Breast epithelium (tissue), 4 donors: ENCODE measurements around the gene FFAR1. TPM values are rescaled to one million over a fixed set of nuclear protein-coding genes. Genes with fewer than 3 reads are reported as not detected.
A peak's percentile ranks its signal among the peaks of the same experiment; 100 is the strongest.

Source experiments
- DNase-seq, 2 donors: peaks; one replicate each; pipeline ENCODE4 v3.0.0-alpha.2; 2019; ENCODE audit warnings: low spot score in 2 of 2
- H3K27ac ChIP-seq, 2 donors: fragments of 200-600 bp; sonication (generic) in 1 of 2; one replicate each; pipeline ENCODE4 v1.5.1; 2016 to 2019; ENCODE audit warnings: mild to moderate bottlenecking in 1 of 2
- H3K27me3 ChIP-seq, 2 donors: fragments of 200-600 bp; sonication (generic) in 1 of 2; one replicate each; pipeline versions ENCODE4 v1.5.1 to v1.6.0; 2017 to 2019; ENCODE audit warnings: control low read depth in 1 of 2, mild to moderate bottlenecking in 1 of 2
- H3K36me3 ChIP-seq: fragments of 200-600 bp; one replicate; pipeline ENCODE4 v1.5.1; 2019
- H3K4me1 ChIP-seq, 2 donors: fragments of 200-600 bp; sonication (generic); one replicate each; pipeline ENCODE4 v1.5.1; 2016 to 2019; ENCODE audit warnings: control low read depth in 1 of 2
- H3K4me3 ChIP-seq, 3 donors: fragments of 200-600 bp; sonication (generic); 1 replicate in 2 of 3; 2 replicates in 1 of 3; pipeline ENCODE4 v1.5.1; 2016 to 2019; ENCODE audit warnings: mild to moderate bottlenecking in 3 of 3, moderate library complexity in 2 of 3
- H3K9me3 ChIP-seq, 2 donors: fragments of 200-600 bp; sonication (generic) in 1 of 2; one replicate each; pipeline ENCODE4 v1.5.1; 2016 to 2019; ENCODE audit warnings: control low read depth in 1 of 2
- POLR2A ChIP-seq: fragments of 450-650 bp; IDR thresholded peaks from one replicate; pipeline ENCODE4 v1.6.1; 2016; ENCODE audit warnings: antibody characterized with exemption, mild to moderate bottlenecking, moderate library complexity
- POLR2AphosphoS5 ChIP-seq, 3 donors: sonication (generic); formaldehyde crosslinking; IDR thresholded peaks; one replicate each; pipeline ENCODE4 v1.6.1; 2017; ENCODE audit warnings: antibody characterized with exemption in 3 of 3
- intact Hi-C: fragments of 100-400 bp; cut with DNase I; formaldehyde crosslinking; loops from one replicate; pipeline ENCODE4 v1.15.1; 2023; ENCODE audit warnings: low total_unique reads
- total RNA-seq, 3 donors: library from RNA; depleted of rRNA; stranded (reverse); fragments of >200 nt; gene quantifications; one replicate each; pipeline ENCODE4 v1.1.0, GENCODE V29; 2016
- TF ChIP-seq, protein P1 (sequence below), 3 donors: fragments of 450-650 bp; IDR thresholded peaks; one replicate each; pipeline ENCODE4 v1.5.1; 2016 to 2017; ENCODE audit warnings: antibody characterized with exemption in 3 of 3, mild to moderate bottlenecking in 3 of 3, moderate library complexity in 3 of 3

FFAR1 gene
- total RNA-seq, 3 donors from 2014 or later = not detected

DNA sequence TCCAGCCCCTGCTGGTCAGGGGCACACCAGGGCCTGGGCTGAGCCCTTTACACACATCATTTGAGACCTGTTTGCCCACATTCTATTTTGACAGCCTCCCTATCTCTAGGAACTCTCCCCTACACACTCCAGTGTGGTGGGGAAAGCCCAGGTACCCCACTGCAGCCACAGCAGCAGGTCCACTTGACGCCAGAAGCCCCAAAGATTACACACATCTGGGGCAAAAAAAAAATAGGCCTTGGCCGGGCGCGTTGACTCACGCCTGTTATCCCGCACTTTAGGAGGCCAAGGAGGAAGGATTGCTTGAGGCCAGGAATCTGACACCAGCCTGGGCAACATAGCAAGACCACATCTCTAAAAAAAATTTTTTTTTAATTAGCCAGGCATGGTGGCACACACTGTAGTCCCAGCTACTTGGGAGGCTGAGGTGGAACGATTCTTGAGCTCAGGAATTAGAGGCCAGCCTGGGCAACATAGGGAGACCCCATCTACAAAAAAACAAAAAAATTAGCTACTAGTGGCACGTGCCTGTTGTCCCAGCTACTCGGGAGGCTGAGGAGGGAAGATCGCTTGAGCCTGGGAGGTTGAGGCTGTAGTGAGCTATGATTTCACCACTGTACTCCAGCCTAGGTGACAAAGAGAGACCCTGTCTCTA is 36.8 kb upstream of the FFAR1 start:
- Histone ChIP-seq H3K27me3 (no peaks in the 10 kb centered on the region), H3K4me1 (peaks cover 0 to 5% of the 10 kb centered on the region in 2 donors), H3K27ac (peak overlapping the region in 1 of 2 donors; percentile 17), H3K36me3 (no peaks in the 10 kb centered on the region), H3K4me3 (peak overlapping the region in 1 of 3 donors; percentile 32), H3K9me3 (no peaks in the 10 kb centered on the region)
- DNase-seq = no peak
- intact Hi-C loops = no loop called here
- TF ChIP-seq POLR2AphosphoS5 (IDR thresholded peaks at IDR 0.05) = no peak
- TF ChIP-seq POLR2A = no peak
- TF ChIP-seq, protein P1, sequence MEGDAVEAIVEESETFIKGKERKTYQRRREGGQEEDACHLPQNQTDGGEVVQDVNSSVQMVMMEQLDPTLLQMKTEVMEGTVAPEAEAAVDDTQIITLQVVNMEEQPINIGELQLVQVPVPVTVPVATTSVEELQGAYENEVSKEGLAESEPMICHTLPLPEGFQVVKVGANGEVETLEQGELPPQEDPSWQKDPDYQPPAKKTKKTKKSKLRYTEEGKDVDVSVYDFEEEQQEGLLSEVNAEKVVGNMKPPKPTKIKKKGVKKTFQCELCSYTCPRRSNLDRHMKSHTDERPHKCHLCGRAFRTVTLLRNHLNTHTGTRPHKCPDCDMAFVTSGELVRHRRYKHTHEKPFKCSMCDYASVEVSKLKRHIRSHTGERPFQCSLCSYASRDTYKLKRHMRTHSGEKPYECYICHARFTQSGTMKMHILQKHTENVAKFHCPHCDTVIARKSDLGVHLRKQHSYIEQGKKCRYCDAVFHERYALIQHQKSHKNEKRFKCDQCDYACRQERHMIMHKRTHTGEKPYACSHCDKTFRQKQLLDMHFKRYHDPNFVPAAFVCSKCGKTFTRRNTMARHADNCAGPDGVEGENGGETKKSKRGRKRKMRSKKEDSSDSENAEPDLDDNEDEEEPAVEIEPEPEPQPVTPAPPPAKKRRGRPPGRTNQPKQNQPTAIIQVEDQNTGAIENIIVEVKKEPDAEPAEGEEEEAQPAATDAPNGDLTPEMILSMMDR (IDR thresholded peaks at IDR 0.05) = no peak

DNA sequence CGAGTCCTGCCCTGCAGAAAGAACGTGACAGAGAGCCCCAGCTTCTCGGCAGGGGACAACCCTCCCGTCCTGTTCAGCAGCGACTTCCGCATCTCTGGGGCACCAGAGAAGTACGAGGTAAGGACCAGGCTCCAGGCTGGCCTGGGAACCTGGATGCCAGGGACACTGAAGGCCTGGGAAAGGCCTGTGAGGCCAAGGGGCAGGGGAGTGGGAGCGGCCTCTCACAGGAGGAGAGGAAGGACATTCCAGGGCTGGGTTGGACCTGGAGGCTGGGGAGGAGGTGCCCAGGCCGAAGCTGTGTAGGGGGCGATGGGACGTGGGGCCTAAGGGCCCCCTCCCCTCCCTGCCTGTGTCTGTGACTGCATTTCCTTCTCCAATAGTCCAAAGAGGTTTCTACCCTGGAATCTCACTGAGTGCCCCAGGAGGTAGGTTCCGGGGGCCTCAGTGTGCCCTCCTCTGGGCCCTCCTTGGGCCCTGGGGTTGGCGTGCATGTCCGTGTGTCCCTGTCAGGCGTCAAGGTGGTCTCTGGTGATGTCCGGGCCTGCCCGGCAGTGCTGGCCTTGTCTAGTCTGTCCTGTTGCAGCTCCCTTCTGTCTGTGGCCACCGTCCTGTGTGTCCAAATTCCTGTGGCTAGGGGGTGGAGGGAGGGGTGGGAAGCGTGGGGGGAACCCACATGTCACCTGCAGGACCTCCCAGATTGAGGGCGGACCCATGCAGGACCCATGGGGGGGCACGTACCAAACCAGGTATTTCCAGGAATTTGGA is 35.6 kb upstream of the FFAR1 start:
- no peak overlapping the region for H3K27ac ChIP-seq
- intact Hi-C loops = no loop called here
- DNase-seq = no peak

DNA sequence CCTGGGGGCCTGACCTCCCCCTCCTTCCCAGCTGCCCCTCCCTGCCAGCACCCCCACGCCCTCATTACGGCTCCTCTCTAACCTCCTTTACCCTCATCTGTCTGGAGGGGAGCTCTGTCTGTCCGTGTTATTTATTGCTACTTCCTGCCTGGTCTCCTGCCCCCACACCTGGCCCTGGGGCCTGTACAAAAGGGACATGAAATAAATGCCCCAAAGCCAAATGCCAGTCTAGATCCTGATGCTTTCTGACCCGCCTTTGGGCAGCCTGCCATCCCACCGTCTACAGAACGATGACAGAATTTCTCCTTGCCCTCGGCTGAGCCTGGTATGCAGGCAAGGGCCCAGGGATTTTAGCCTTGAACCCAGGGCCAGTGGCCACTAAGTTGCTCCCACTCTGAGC is 34.1 kb upstream of the FFAR1 start:
- Histone ChIP-seq H3K27me3 (no peaks in the 10 kb centered on the region), H3K36me3 (no peaks in the 10 kb centered on the region), H3K4me1 (peaks cover 0 to 5% of the 10 kb centered on the region in 2 donors), H3K27ac (no peak overlapping the region), H3K4me3 (no peak overlapping the region), H3K9me3 (no peaks in the 10 kb centered on the region)
- TF ChIP-seq POLR2A (no peak), POLR2AphosphoS5 (IDR thresholded peaks at IDR 0.05) (no peak)
- TF ChIP-seq, protein P1 (IDR thresholded peaks at IDR 0.05) = no peak
- intact Hi-C loops = no loop called here
- DNase-seq = no peak

More for the DNA sequence above, 35.6 kb upstream of the FFAR1 start:
- Histone ChIP-seq H3K4me1 (peaks cover 0 to 5% of the 10 kb centered on the region in 2 donors), H3K9me3 (no peaks in the 10 kb centered on the region), H3K27me3 (no peaks in the 10 kb centered on the region), H3K4me3 (peak overlapping the region in 1 of 3 donors; percentile 18), H3K36me3 (no peaks in the 10 kb centered on the region)
- TF ChIP-seq POLR2A (no peak), POLR2AphosphoS5 (IDR thresholded peaks at IDR 0.05) (no peak)
- TF ChIP-seq, protein P1 (IDR thresholded peaks at IDR 0.05) = no peak

DNA sequence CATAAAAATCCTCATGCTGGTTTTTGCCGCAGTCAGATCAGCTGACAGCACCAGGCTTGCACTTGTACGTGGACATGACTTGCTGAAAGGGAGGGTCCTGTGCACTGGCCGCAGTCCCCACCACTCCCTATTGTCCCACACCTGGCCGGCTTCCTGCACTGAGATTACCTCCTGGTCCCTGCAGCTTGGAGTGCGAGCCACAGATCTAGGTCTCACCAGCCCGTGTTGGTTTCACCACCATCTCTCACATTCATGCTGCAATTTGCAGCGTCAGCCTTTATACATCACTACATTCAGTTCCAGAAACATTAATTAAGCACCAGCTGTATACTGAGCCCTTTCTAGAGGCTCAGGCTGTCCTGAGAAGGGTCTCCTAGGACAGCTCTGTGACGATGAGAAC is 33.7 kb upstream of the FFAR1 start:
- Histone ChIP-seq H3K36me3 (no peaks in the 10 kb centered on the region), H3K27me3 (no peaks in the 10 kb centered on the region), H3K4me1 (peaks cover 0 to 5% of the 10 kb centered on the region in 2 donors), H3K9me3 (no peaks in the 10 kb centered on the region), H3K27ac (no peak overlapping the region), H3K4me3 (no peak overlapping the region)
- intact Hi-C loops = no loop called here
- DNase-seq = no peak
- TF ChIP-seq POLR2A (no peak), POLR2AphosphoS5 (IDR thresholded peaks at IDR 0.05) (no peak)
- TF ChIP-seq, protein P1 (IDR thresholded peaks at IDR 0.05) = no peak

DNA sequence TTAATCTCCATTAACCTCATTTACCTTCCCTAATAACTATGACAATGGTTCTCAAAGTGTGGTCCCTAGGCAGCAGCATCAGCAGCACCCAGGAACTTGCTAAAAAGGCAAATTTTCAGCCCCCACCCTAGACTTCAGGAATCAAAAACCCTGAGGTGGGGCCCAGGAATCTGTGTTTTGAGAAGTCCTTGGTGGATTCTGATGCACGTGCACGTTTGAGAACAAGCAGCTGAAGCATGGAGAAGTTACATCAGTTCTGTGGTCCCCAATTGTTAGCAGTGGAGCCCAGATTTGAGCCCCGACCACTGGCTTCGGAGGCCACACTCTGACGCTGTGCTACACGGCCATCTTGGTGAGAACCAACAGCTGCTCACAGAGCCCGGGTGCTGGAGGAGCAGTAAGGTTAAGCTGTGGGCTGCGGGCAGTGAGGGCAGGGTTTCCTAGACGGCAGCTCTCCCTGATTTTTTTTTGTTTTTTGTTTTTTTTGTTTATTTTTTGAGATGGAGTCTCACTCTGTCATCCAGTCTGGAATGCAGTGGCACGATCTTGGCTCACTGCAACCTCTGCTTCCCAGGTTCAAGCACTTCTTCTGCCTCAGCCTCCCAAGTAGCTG is 32.7 kb upstream of the FFAR1 start:
- H3K36me3 ChIP-seq = no peaks in the 10 kb centered on the region
- no peaks in the 10 kb centered on the region for H3K9me3 ChIP-seq
- intact Hi-C loops = loop anchor here (5.0 kb wide), 1 partner anchor 813 kb away; no protein-coding TSS in a partner anchor
- no peak overlapping the region for H3K4me3 ChIP-seq
- H3K4me1 ChIP-seq = no peaks in the 10 kb centered on the region
- no peaks in the 10 kb centered on the region for H3K27me3 ChIP-seq
- H3K27ac ChIP-seq = no peak overlapping the region
- TF ChIP-seq, protein P1 (IDR thresholded peaks at IDR 0.05) = no peak
- TF ChIP-seq POLR2AphosphoS5 (IDR thresholded peaks at IDR 0.05) = no peak
- TF ChIP-seq POLR2A = no peak
- no peak for DNase-seq
